Measurements from ENCODE around the gene FARS2. TPM values are rescaled to one million over a fixed set of nuclear protein-coding genes. Genes with fewer than 3 reads are reported as not detected.

FARS2 gene
- total and polyA plus RNA-seq, 9 of the 15 experiments (the other 6 are each of a cell fraction or from before 2014, with no cell fraction given), result 16.5 to 62.2 (median 27.0) TPM

- no peaks in the 10 kb centered on the region for H3K9me1 ChIP-seq (ENCODE audit: control insufficient read depth, insufficient read depth, low read length)
- in situ Hi-C loops (cut with MboI) (no loop called here), intact Hi-C loops (cut with micrococcal nuclease) (no loop called here)
- BruUV-seq (replicated peaks), result no TSS peak
- no peak for DNase-seq (ENCODE audit: extremely low read depth in 1 of 4, low spot score in 3 of 4)
- H3K79me2 ChIP-seq (ENCODE audit: control insufficient read depth, insufficient read depth, low read length), result no peaks in the 10 kb centered on the region
- no peak overlapping the region for H3K9ac ChIP-seq (ENCODE audit: insufficient read depth in 1 of 2, low read depth in 2 of 2, low read length in 2 of 2)
- no peak overlapping the region for H2AFZ ChIP-seq (ENCODE audit: low read depth, low read length)
- no peak overlapping the region for H3K4me3 ChIP-seq
- ChIA-PET CTCF (ENCODE audit: low intra/inter-chr PET ratio) (no interaction called here), POLR2A (no interaction called here)
- 5% methylated on average over 26 of the region's 26 CpGs for WGBS (ENCODE audit: insufficient coverage, low coverage, missing lambda C conversion rate)
- FAIRE-seq, result peak; percentile 23
- no peak overlapping the region for H3K27ac ChIP-seq (ENCODE audit: extremely low read depth, low read depth, low read length)
- H4K20me1 ChIP-seq (replicated peaks; ENCODE audit: control insufficient read depth, insufficient read depth, low read length), result 0 out of 2 replicates have a peak, but pooled peaks cover 4% of the 10 kb centered on the region
- TF ChIP-seq CBX2 (IDR thresholded peaks at IDR 0.05; ENCODE audit: insufficient read depth, low read length, poor library complexity, severe bottlenecking), result no peak
- TF ChIP-seq TAL1 (IDR thresholded peaks at IDR 0.05), result no peak
- no peak for TF ChIP-seq BRD4 (IDR thresholded peaks at IDR 0.05)
- TF ChIP-seq, protein P1, sequence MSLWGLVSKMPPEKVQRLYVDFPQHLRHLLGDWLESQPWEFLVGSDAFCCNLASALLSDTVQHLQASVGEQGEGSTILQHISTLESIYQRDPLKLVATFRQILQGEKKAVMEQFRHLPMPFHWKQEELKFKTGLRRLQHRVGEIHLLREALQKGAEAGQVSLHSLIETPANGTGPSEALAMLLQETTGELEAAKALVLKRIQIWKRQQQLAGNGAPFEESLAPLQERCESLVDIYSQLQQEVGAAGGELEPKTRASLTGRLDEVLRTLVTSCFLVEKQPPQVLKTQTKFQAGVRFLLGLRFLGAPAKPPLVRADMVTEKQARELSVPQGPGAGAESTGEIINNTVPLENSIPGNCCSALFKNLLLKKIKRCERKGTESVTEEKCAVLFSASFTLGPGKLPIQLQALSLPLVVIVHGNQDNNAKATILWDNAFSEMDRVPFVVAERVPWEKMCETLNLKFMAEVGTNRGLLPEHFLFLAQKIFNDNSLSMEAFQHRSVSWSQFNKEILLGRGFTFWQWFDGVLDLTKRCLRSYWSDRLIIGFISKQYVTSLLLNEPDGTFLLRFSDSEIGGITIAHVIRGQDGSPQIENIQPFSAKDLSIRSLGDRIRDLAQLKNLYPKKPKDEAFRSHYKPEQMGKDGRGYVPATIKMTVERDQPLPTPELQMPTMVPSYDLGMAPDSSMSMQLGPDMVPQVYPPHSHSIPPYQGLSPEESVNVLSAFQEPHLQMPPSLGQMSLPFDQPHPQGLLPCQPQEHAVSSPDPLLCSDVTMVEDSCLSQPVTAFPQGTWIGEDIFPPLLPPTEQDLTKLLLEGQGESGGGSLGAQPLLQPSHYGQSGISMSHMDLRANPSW (CRISPR knock-in tag; IDR thresholded peaks at IDR 0.05), result no peak
- no peak for TF ChIP-seq KDM2B (CRISPR knock-in tag; IDR thresholded peaks at IDR 0.05)
- TF ChIP-seq ZNF79 (CRISPR knock-in tag; IDR thresholded peaks at IDR 0.05; ENCODE audit: low read depth), result no peak
- TF ChIP-seq EP400 (IDR thresholded peaks at IDR 0.05), result no peak
- peak; percentile 35 for ATAC-seq
- H3K9me3 ChIP-seq (replicated peaks; ENCODE audit: control insufficient read depth, insufficient read depth, low read depth, low read length), result no peaks in the 10 kb centered on the region
- H3K4me2 ChIP-seq (ENCODE audit: insufficient read depth, low read length), result no peak overlapping the region
- H3K36me3 ChIP-seq (ENCODE audit: control insufficient read depth, insufficient read depth, low read length), result no peaks in the 10 kb centered on the region
- H3K27me3 ChIP-seq (ENCODE audit: control insufficient read depth in 2 of 2, insufficient read depth in 2 of 2, low read length in 2 of 2), result peaks cover 47 to 76% of the 10 kb centered on the region in 2 experiments; a peak in 4 of 5 replicates
- H3K4me1 ChIP-seq (replicated peaks in 1 of 2; ENCODE audit: control insufficient read depth in 2 of 2, insufficient read depth in 2 of 2, low read length in 2 of 2), result no peaks in the 10 kb centered on the region; a peak in 1 of 5 replicates
Observed at GRCh38 chr6:5782783-5783547, 521.7 kb downstream of the FARS2 start.
